Parathyroid adenoma (tissue), 2 donors: ENCODE results near the gene CHAF1A.

ENCODE experiments used
- H2AFZ ChIP-seq: fragments of 300-600 bp; sonication (generic); one replicate; pipeline ENCODE4 v1.7.0; 2017; ENCODE audit warnings: antibody characterized with exemption, mild to moderate bottlenecking
- H3K27ac ChIP-seq: fragments of 300-600 bp; sonication (generic); one replicate; pipeline ENCODE4 v1.7.0; 2017
- H3K27me3 ChIP-seq: fragments of 300-600 bp; sonication (generic); one replicate; pipeline ENCODE4 v1.7.0; 2017; ENCODE audit warnings: low read length; ENCODE audit not compliant: control insufficient read depth, insufficient read depth
- H3K36me3 ChIP-seq: fragments of 300-600 bp; sonication (generic); one replicate; pipeline ENCODE4 v1.7.0; 2017; ENCODE audit warnings: low read length; ENCODE audit not compliant: control insufficient read depth, insufficient read depth
- H3K4me1 ChIP-seq: fragments of 300-600 bp; sonication (generic); one replicate; pipeline ENCODE4 v1.7.0; 2017; ENCODE audit warnings: control low read depth
- H3K4me2 ChIP-seq: fragments of 300-600 bp; sonication (generic); one replicate; pipeline ENCODE4 v1.7.0; 2017; ENCODE audit warnings: low read length
- H3K4me3 ChIP-seq: fragments of 300-600 bp; sonication (generic); one replicate; pipeline ENCODE4 v1.7.0; 2017; ENCODE audit warnings: low read depth, low read length
- H3K79me2 ChIP-seq: fragments of 300-600 bp; sonication (generic); one replicate; pipeline ENCODE4 v1.7.0; 2017; ENCODE audit warnings: control low read depth
- H3K9ac ChIP-seq: fragments of 300-600 bp; sonication (generic); one replicate; pipeline ENCODE4 v1.7.0; 2017; ENCODE audit warnings: mild to moderate bottlenecking
- H3K9me3 ChIP-seq: fragments of 300-600 bp; sonication (generic); one replicate; pipeline ENCODE4 v1.7.0; 2017; ENCODE audit warnings: low read length; ENCODE audit not compliant: control insufficient read depth
- TF ChIP-seq, protein P1 (sequence below): fragments of 300-600 bp; sonication (generic); IDR thresholded peaks from one replicate; pipeline ENCODE4 v1.7.0; 2017; ENCODE audit warnings: antibody characterized with exemption, mild to moderate bottlenecking
- donor health status: primary hyperparathyroidism.

CHAF1A gene

DNA sequence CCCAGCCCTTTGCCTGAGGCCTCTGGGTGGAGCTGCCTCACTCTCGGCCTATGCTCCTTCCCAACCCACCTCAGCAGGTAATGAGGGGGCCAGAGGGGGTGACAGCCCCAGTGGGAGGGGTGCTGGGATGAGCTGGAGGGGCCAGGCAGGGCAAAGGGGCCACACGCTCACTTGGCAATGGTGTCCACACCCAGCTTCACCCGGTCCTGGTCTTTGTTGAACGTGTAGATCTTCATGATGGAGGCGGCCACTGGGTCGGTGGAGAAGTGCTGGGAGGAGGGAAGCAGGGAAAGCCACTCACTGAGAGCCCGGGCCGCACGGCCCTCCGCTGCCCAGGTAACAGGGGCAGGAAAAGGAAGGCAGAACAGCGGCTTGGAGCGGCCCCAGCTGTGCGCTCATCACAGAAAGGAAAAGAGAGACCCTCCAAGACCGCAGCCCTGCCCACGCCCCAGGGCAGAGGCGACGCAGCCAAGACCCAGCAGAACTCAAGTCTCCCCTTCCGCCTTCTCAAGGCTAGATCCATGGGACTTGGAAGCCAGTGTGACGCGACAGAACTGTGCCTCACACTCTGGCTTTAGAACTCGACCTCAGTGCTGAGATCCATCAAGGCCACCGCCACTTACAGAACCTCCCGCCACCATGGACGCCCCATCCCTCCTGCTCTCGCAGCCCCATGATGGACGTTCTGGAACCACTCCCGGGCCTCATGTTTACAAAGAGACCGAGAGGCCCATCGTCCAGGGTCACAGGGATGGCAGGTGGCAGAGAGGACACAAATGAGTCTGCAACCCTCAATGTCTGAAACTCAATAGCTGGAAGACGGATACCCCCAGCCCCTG lies 45.9 kb downstream of the CHAF1A start:
- Histone ChIP-seq H3K36me3 (no peaks in the 10 kb centered on the region), H3K4me2 (no peak overlapping the region), H3K4me3 (no peak overlapping the region), H3K9ac (no peak overlapping the region), H3K9me3 (no peaks in the 10 kb centered on the region), H3K79me2 (no peaks in the 10 kb centered on the region), H2AFZ (no peak overlapping the region), H3K27ac (no peak overlapping the region), H3K27me3 (no peaks in the 10 kb centered on the region), H3K4me1 (no peaks in the 10 kb centered on the region)
- TF ChIP-seq, protein P1, sequence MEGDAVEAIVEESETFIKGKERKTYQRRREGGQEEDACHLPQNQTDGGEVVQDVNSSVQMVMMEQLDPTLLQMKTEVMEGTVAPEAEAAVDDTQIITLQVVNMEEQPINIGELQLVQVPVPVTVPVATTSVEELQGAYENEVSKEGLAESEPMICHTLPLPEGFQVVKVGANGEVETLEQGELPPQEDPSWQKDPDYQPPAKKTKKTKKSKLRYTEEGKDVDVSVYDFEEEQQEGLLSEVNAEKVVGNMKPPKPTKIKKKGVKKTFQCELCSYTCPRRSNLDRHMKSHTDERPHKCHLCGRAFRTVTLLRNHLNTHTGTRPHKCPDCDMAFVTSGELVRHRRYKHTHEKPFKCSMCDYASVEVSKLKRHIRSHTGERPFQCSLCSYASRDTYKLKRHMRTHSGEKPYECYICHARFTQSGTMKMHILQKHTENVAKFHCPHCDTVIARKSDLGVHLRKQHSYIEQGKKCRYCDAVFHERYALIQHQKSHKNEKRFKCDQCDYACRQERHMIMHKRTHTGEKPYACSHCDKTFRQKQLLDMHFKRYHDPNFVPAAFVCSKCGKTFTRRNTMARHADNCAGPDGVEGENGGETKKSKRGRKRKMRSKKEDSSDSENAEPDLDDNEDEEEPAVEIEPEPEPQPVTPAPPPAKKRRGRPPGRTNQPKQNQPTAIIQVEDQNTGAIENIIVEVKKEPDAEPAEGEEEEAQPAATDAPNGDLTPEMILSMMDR, result no peak

DNA sequence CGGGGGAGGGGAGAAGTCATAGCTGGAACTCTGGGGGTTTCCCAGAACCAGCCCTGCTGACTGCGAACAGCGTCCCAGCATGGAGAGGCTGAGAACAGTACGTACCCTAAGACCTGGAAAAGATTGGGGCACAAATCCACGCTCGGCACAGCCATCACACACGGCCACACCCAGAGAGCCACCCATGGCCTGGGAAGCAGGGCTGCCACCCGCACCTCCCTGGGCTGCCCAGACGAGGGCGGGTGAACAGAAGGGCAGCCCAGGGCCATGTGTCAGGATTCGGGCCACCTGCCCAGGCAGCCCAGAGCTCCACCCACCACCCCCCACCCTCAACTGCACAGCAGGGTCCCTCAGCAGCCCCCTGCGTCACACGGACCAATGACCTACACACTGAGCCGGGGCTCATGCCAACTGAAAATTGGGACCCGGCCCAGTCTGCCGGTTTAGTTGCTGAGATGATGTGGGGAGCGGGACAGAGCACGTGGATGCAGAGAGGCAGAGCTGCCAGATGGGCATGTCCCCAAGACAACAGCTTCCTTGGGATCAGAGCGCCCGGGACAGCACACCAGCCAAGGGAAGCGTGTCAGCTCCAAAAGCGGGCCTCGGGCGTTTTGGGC lies 46.7 kb downstream of the CHAF1A start:
- Histone ChIP-seq H3K36me3 (no peaks in the 10 kb centered on the region), H3K9ac (no peak overlapping the region), H3K27me3 (no peaks in the 10 kb centered on the region), H3K79me2 (no peaks in the 10 kb centered on the region), H3K4me2 (no peak overlapping the region), H3K27ac (no peak overlapping the region), H3K4me3 (no peak overlapping the region), H2AFZ (no peak overlapping the region), H3K4me1 (no peaks in the 10 kb centered on the region), H3K9me3 (no peaks in the 10 kb centered on the region)
- TF ChIP-seq, protein P1, result no peak

DNA sequence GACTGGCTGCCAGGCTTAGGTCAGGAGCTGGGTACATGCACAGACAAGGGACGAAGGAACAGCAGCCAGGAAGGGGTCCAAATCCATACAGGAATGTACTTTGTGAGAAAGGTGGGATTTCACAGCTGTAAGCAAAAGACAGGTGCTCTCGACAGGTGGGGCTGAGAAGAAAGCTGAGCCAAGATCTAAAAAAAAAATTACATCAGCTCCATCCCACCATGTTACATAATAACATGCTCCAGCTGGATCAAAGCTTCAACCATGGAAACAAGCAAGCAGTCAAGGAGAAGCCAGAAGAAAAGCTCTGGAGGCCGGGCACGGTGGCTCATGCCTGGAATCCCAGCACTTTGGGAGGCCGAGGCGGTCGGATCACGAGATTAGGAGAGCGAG lies 47.2 kb downstream of the CHAF1A start:
- no peaks in the 10 kb centered on the region for H3K36me3 ChIP-seq
- peaks cover 1% of the 10 kb centered on the region for H3K79me2 ChIP-seq
- no peaks in the 10 kb centered on the region for H3K9me3 ChIP-seq
- H3K9ac ChIP-seq, result no peak overlapping the region
- no peak overlapping the region for H2AFZ ChIP-seq
- TF ChIP-seq, protein P1, result no peak
- H3K27me3 ChIP-seq, result no peaks in the 10 kb centered on the region
- H3K27ac ChIP-seq, result no peak overlapping the region
- no peak overlapping the region for H3K4me2 ChIP-seq
- H3K4me3 ChIP-seq, result no peak overlapping the region
- H3K4me1 ChIP-seq, result no peaks in the 10 kb centered on the region

DNA sequence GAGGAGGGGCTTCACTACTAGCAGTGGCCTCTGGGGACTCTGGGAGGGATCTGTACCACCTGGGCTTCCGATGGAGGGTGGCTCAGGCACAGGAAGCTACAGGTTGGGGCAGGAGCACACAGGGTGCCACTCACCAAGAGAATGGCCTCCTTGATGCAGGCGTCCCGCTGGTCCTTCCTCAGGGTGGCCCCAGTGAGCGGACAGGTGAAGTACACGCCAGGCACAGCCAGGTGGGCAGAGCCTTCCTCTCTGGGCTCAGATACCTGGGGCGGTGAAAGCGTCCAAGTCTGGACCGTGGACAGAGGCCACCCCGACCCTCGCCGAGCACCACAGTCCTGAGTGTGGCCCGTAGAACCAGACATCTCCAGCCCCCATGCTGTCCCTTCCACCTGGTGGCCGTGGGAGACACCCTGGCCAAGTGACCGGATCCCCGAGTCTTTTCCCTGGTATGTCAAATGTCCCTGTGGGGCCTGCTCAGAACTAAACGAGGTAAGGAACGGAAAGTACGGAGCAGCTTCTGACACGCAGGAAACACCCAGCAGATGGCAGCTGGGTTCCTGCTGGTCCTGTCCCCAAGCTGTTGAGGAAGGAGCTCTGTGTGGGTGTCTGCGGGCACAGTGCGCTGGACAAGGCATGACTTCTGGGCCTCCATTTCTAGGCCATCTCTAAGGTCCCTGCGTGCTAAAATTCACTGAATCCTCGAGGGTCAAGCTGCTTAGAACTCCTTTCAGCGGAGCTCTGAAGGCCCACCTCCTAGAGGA lies 50.0 kb downstream of the CHAF1A start:
- TF ChIP-seq, protein P1, result no peak
- H3K9me3 ChIP-seq, result no peaks in the 10 kb centered on the region
- H3K4me3 ChIP-seq, result no peak overlapping the region
- peaks cover 10% of the 10 kb centered on the region for H3K4me1 ChIP-seq
- H3K9ac ChIP-seq, result no peak overlapping the region
- H3K36me3 ChIP-seq, result no peaks in the 10 kb centered on the region
- H3K27me3 ChIP-seq, result no peaks in the 10 kb centered on the region
- no peak overlapping the region for H3K27ac ChIP-seq
- no peak overlapping the region for H2AFZ ChIP-seq
- H3K4me2 ChIP-seq, result no peak overlapping the region
- peaks cover 16% of the 10 kb centered on the region for H3K79me2 ChIP-seq
